PFSK-1 (cell line): ENCODE results near the gene TMEM121B.

Experiments
- FOXP2 ChIP-seq: optimal IDR thresholded peaks from 2 replicates; pipeline ENCODE3; 2011; ENCODE audit warnings: borderline replicate concordance, control low read depth, inconsistent platforms; ENCODE audit not compliant: insufficient read depth; ENCODE audit errors: extremely low read length, extremely low read depth
- POLR2AphosphoS5 ChIP-seq: IDR thresholded peaks from 2 replicates; pipeline ENCODE4 v1.6.1; 2012; ENCODE audit warnings: low read depth, mild to moderate bottlenecking, control low read depth, low read length, moderate library complexity
- TF ChIP-seq, protein P1 (sequence below), 2 experiments: IDR thresholded peaks; 2 replicates each; pipeline versions ENCODE4 v1.6.1 to v1.8.0; 2011 to 2012; ENCODE audit warnings: low read depth in 2 of 2, low read length in 2 of 2, control low read depth in 1 of 2, inconsistent platforms in 1 of 2, mild to moderate bottlenecking in 1 of 2, moderate library complexity in 1 of 2; ENCODE audit not compliant: insufficient read depth in 1 of 2

GRCh38 chr22:17090550-17090949 is 30.6 kb downstream of the TMEM121B start:
- no peak for TF ChIP-seq POLR2AphosphoS5
- TF ChIP-seq, protein P1, sequence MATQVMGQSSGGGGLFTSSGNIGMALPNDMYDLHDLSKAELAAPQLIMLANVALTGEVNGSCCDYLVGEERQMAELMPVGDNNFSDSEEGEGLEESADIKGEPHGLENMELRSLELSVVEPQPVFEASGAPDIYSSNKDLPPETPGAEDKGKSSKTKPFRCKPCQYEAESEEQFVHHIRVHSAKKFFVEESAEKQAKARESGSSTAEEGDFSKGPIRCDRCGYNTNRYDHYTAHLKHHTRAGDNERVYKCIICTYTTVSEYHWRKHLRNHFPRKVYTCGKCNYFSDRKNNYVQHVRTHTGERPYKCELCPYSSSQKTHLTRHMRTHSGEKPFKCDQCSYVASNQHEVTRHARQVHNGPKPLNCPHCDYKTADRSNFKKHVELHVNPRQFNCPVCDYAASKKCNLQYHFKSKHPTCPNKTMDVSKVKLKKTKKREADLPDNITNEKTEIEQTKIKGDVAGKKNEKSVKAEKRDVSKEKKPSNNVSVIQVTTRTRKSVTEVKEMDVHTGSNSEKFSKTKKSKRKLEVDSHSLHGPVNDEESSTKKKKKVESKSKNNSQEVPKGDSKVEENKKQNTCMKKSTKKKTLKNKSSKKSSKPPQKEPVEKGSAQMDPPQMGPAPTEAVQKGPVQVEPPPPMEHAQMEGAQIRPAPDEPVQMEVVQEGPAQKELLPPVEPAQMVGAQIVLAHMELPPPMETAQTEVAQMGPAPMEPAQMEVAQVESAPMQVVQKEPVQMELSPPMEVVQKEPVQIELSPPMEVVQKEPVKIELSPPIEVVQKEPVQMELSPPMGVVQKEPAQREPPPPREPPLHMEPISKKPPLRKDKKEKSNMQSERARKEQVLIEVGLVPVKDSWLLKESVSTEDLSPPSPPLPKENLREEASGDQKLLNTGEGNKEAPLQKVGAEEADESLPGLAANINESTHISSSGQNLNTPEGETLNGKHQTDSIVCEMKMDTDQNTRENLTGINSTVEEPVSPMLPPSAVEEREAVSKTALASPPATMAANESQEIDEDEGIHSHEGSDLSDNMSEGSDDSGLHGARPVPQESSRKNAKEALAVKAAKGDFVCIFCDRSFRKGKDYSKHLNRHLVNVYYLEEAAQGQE (IDR thresholded peaks at IDR 0.05; ENCODE audit: insufficient read depth in 1 of 2, low read depth in 2 of 2, low read length in 2 of 2), result no peak
- no peak for TF ChIP-seq FOXP2
